Smooth muscle cell (in vitro differentiated cells): ENCODE measurements around the gene PRKG2. TPM values are rescaled to one million over a fixed set of nuclear protein-coding genes. Genes with fewer than 3 reads are reported as not detected.

Experiments used
- DNase-seq: peaks from one replicate; lab custom pipeline; 2025; ENCODE audit not compliant: unreplicated experiment; lab: John Stamatoyannopoulos, UW
- H2AFZ ChIP-seq: fragments of 200-600 bp; sonication (generic); 2 replicates; pipeline ENCODE4 v1.6.0; 2016; ENCODE audit warnings: antibody characterized with exemption, low read depth, mild to moderate bottlenecking
- H3F3A ChIP-seq: fragments of 200-600 bp; sonication (generic); 2 replicates; pipeline ENCODE4 v1.6.0; 2017; ENCODE audit warnings: antibody characterized with exemption, low read depth
- H3K27ac ChIP-seq: fragments of 200-600 bp; sonication (generic); 2 replicates; pipeline ENCODE4 v1.5.1; 2016; ENCODE audit warnings: low read depth, mild to moderate bottlenecking
- H3K27me3 ChIP-seq: fragments of 200-600 bp; sonication (generic); 2 replicates; pipeline ENCODE4 v1.6.1; 2016; ENCODE audit warnings: low read depth, mild to moderate bottlenecking
- H3K36me3 ChIP-seq: fragments of 200-600 bp; sonication (generic); 2 replicates; pipeline ENCODE4 v1.5.1; 2016; ENCODE audit warnings: low read depth
- H3K4me1 ChIP-seq: fragments of 200-600 bp; sonication (generic); 2 replicates; pipeline ENCODE4 v1.5.1; 2016; ENCODE audit warnings: low read depth
- H3K4me2 ChIP-seq: fragments of 200-600 bp; sonication (generic); 2 replicates; pipeline ENCODE4 v1.6.0; 2016; ENCODE audit warnings: mild to moderate bottlenecking
- H3K4me3 ChIP-seq: fragments of 200-600 bp; sonication (generic); 2 replicates; pipeline ENCODE4 v1.5.1; 2016; ENCODE audit warnings: mild to moderate bottlenecking
- H3K79me2 ChIP-seq: fragments of 200-600 bp; sonication (generic); 2 replicates; pipeline ENCODE4 v1.6.0; 2016; ENCODE audit warnings: low read depth, mild to moderate bottlenecking
- H3K9ac ChIP-seq: fragments of 200-600 bp; sonication (generic); 2 replicates; pipeline ENCODE4 v1.6.0; 2016; ENCODE audit warnings: low read depth
- H3K9me3 ChIP-seq: fragments of 200-600 bp; sonication (generic); replicated peaks from 2 replicates; pipeline ENCODE4 v1.5.1; 2016; ENCODE audit warnings: low read depth
- H4K20me1 ChIP-seq: fragments of 200-600 bp; sonication (generic); 2 replicates; pipeline ENCODE4 v1.6.0; 2016; ENCODE audit warnings: low read depth
- WGBS: methylation state at CpG from one replicate; pipeline ENCODE4 v1.1.7; 2016; ENCODE audit warnings: low lambda C conversion rate; 5-methylcytosine and 5-hydroxymethylcytosine counted together
- polyA plus RNA-seq: library from polyadenylated mRNA; unstranded; fragments of >200 nt; fragmentation: Nextera tagmentation; extraction: Ambion mirVana; gene quantifications from 2 replicates; pipeline ENCODE4 v1.2.1, GENCODE V29; 2016
- total RNA-seq: library from RNA; depleted of rRNA; stranded (reverse); fragments of >200 nt; gene quantifications from 2 replicates; pipeline ENCODE4 v1.2.3, GENCODE V29; 2014
- TF ChIP-seq, protein P1 (sequence below): fragments of 200-600 bp; sonication (generic); IDR thresholded peaks from 2 replicates; pipeline ENCODE4 v1.5.1; 2017; ENCODE audit warnings: borderline replicate concordance, mild to moderate bottlenecking, antibody characterized with exemption; ENCODE audit not compliant: insufficient read depth, poor library complexity, severe bottlenecking

PRKG2 gene
- total and polyA plus RNA-seq, 2 experiments from 2014 or later: 0.09 TPM; not detected in 1

DNA sequence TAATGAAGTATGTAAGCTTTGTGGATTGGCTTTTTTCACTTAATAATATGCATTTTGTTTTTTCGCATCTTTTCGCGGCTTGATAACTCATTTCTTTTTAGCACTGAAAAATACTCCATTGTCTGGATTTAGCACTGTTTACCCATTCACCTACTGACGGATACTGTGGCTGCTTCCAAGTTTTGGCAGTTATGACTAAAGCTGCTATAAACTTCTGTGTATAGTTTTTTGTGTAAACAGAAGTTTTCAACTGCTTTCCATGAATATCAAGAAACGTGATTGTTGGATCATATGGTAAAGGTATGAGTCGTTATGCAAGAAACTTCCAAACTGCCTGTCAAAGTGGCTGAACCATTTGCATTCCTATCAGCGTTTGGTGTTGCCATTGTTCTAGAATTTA is 96.9 kb downstream of the PRKG2 start:
- Histone ChIP-seq H3K36me3 (no peaks in the 10 kb centered on the region), H3K4me3 (no peak overlapping the region), H3K9me3 (no peaks in the 10 kb centered on the region), H3K79me2 (no peaks in the 10 kb centered on the region), H3K4me1 (no peaks in the 10 kb centered on the region), H3K4me2 (no peak overlapping the region), H3K9ac (no peak overlapping the region), H3K27me3 (no peaks in the 10 kb centered on the region), H4K20me1 (no peaks in the 10 kb centered on the region), H3K27ac (no peak overlapping the region), H2AFZ (no peak overlapping the region), H3F3A (no peaks in the 10 kb centered on the region)
- WGBS: 82% methylated on average over 7 of the region's 7 CpGs
- TF ChIP-seq, protein P1, sequence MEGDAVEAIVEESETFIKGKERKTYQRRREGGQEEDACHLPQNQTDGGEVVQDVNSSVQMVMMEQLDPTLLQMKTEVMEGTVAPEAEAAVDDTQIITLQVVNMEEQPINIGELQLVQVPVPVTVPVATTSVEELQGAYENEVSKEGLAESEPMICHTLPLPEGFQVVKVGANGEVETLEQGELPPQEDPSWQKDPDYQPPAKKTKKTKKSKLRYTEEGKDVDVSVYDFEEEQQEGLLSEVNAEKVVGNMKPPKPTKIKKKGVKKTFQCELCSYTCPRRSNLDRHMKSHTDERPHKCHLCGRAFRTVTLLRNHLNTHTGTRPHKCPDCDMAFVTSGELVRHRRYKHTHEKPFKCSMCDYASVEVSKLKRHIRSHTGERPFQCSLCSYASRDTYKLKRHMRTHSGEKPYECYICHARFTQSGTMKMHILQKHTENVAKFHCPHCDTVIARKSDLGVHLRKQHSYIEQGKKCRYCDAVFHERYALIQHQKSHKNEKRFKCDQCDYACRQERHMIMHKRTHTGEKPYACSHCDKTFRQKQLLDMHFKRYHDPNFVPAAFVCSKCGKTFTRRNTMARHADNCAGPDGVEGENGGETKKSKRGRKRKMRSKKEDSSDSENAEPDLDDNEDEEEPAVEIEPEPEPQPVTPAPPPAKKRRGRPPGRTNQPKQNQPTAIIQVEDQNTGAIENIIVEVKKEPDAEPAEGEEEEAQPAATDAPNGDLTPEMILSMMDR: no peak
- DNase-seq: no peak

DNA sequence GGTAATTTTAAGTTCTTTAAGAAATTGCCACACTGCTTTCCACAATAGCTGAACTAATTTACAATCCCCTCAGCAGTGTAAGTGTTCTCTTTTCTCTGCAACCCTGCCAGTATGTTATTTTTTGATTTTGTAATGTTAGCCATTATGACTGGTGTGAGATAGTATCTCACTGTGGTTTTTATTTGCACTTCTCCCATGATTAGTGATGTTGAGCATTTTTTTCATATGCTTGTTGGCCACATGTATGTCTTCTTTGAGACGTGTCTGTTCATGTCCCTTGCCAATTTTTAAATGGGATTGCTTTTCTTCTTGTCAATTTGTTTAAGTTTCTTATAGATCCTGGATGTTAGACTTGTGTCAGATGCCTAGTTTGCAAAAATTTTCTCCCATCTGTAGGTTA is 98.5 kb downstream of the PRKG2 start:
- Histone ChIP-seq H3K79me2 (no peaks in the 10 kb centered on the region), H3K27ac (no peak overlapping the region), H2AFZ (no peak overlapping the region), H4K20me1 (no peaks in the 10 kb centered on the region), H3K36me3 (no peaks in the 10 kb centered on the region), H3K9ac (no peak overlapping the region), H3K4me1 (no peaks in the 10 kb centered on the region), H3K9me3 (no peaks in the 10 kb centered on the region), H3K4me2 (no peak overlapping the region), H3K4me3 (no peak overlapping the region), H3F3A (no peaks in the 10 kb centered on the region), H3K27me3 (no peaks in the 10 kb centered on the region)
- WGBS: 81% methylated on average over 1 of the region's 1 CpG
- TF ChIP-seq, protein P1: no peak
- DNase-seq: no peak

DNA sequence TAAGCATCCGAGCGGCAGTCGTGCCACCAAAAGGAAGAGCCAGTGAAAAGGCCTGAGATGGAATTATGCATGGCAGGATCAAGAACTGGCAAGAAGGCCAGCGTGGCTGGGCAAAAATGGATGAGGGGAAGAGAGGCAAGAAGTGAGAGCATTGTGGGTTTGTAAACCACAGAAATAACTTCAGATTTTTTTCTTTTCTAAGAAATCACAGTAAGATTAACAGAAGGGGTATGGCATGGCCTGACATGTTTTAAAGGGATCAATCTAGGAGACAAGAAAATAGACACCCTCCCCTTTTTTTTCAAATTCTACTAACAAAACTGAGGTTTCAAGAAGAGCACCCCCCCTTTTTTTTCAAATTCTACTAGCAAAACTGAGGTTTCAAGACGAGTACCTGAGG is 102.0 kb downstream of the PRKG2 start:
- no peak overlapping the region for H3K4me3 ChIP-seq
- no peaks in the 10 kb centered on the region for H3K9me3 ChIP-seq
- DNase-seq: no peak
- H3K79me2 ChIP-seq: no peaks in the 10 kb centered on the region
- H3K9ac ChIP-seq: no peak overlapping the region
- H4K20me1 ChIP-seq: no peaks in the 10 kb centered on the region
- no peak overlapping the region for H3K4me2 ChIP-seq
- TF ChIP-seq, protein P1: no peak
- H3F3A ChIP-seq: no peaks in the 10 kb centered on the region
- no peak overlapping the region for H2AFZ ChIP-seq
- H3K27me3 ChIP-seq: no peaks in the 10 kb centered on the region
- no peaks in the 10 kb centered on the region for H3K36me3 ChIP-seq
- 88% methylated on average over 5 of the region's 5 CpGs for WGBS
- H3K4me1 ChIP-seq: no peaks in the 10 kb centered on the region
- H3K27ac ChIP-seq: no peak overlapping the region

DNA sequence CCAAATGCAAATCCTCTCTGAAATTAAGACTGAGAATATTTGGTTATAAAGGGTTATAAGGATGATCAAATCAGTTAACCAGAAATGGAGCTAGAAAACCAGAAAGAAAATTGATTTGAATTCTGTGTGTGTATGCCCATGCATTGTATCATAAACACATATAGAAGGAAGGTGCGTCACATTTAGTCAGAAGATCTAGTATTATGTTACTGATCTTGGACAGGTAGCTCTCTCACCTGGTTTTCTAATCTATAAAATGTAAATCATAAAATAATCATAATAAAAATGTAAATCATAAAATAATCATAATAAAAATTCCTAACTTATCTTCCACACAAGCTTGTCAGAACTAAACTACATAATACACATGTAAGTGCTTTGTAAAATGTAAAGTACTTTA is 105.7 kb downstream of the PRKG2 start:
- Histone ChIP-seq H4K20me1 (no peaks in the 10 kb centered on the region), H3K9ac (no peak overlapping the region), H2AFZ (no peak overlapping the region), H3K36me3 (no peaks in the 10 kb centered on the region), H3K4me3 (no peak overlapping the region), H3K27me3 (no peaks in the 10 kb centered on the region), H3K9me3 (no peaks in the 10 kb centered on the region), H3K4me1 (no peaks in the 10 kb centered on the region), H3K4me2 (no peak overlapping the region), H3K27ac (no peak overlapping the region), H3K79me2 (no peaks in the 10 kb centered on the region), H3F3A (no peaks in the 10 kb centered on the region)
- WGBS: 96% methylated on average over 1 of the region's 1 CpG
- no peak for DNase-seq
- TF ChIP-seq, protein P1: no peak
